SK-N-SH (cell line): ENCODE data around the gene ERC2.

Experiments
- JUND ChIP-seq: IDR thresholded peaks from 2 replicates; pipeline ENCODE4 v1.4.0; 2012
- POLR2AphosphoS5 ChIP-seq: IDR thresholded peaks from 2 replicates; pipeline ENCODE4 v1.6.1; 2012; ENCODE audit warnings: low read depth, low read length
- SMC3 ChIP-seq: IDR thresholded peaks from 2 replicates; pipeline ENCODE4 v1.6.1; 2012; ENCODE audit warnings: low read depth, low read length, improper control_type of control experiment
- TF ChIP-seq, protein P1 (sequence below): fragments of 200-600 bp; sonication (generic); IDR thresholded peaks from 2 replicates; pipeline ENCODE4 v1.6.1; 2017; ENCODE audit warnings: antibody characterized with exemption, mild to moderate bottlenecking, moderate library complexity

DNA sequence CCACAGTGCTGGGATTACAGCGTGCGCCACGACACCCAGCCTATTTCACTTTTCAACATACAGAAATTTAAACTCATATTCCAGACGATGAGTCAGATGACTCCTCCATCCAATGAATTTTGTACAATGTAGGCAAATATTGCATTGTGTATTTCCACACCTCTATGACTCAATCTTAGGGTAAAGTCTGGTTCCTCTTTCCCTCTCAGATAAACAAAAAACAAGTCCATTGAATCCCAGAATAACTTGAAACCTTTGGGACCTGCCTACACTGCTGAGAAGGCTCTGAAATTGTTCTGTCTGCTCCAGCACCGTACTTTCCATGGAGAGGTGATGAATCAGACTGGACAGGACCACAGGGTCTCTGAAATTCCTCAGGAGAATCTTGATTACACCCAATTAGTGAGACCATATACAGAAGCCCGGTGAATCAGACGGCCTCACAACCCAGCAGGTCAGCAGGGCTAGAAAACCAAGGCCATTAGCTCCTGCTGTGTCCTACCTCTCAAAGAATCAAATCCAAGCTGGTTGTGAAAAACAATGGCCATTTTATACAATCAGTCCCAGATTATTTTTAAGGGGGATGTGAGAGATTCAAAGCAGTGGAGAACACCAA is 112.6 kb downstream of the ERC2 start:
- TF ChIP-seq POLR2AphosphoS5 (no peak), JUND (no peak), SMC3 (no peak)
- TF ChIP-seq, protein P1, sequence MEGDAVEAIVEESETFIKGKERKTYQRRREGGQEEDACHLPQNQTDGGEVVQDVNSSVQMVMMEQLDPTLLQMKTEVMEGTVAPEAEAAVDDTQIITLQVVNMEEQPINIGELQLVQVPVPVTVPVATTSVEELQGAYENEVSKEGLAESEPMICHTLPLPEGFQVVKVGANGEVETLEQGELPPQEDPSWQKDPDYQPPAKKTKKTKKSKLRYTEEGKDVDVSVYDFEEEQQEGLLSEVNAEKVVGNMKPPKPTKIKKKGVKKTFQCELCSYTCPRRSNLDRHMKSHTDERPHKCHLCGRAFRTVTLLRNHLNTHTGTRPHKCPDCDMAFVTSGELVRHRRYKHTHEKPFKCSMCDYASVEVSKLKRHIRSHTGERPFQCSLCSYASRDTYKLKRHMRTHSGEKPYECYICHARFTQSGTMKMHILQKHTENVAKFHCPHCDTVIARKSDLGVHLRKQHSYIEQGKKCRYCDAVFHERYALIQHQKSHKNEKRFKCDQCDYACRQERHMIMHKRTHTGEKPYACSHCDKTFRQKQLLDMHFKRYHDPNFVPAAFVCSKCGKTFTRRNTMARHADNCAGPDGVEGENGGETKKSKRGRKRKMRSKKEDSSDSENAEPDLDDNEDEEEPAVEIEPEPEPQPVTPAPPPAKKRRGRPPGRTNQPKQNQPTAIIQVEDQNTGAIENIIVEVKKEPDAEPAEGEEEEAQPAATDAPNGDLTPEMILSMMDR, result no peak
